ENCODE data around the gene SPATA9.
"Not testable (repeated sequence)": the region's sequence is repeated elsewhere in the genome, so short reads cannot be mapped to it uniquely, and the experiment has no call there.

Gene SPATA9

GRCh38 chr5:95672641-95673040 is 10.2 kb downstream of the SPATA9 start:
- DNase-seq = no peak

GRCh38 chr5:95671826-95672225 is 11.0 kb downstream of the SPATA9 start:
- no peak for DNase-seq

GRCh38 chr5:95670568-95670967 is 12.2 kb downstream of the SPATA9 start:
- no peak for DNase-seq

GRCh38 chr5:95669985-95670384 is 12.8 kb downstream of the SPATA9 start:
- no peak for DNase-seq

GRCh38 chr5:95669540-95669939 is 13.3 kb downstream of the SPATA9 start:
- DNase-seq = no peak

- no peak for DNase-seq
These were observed 14.1 kb downstream of the SPATA9 start for GRCh38 chr5:95668728-95669127.

- DNase-seq = no peak
These were observed 14.6 kb downstream of the SPATA9 start for GRCh38 chr5:95668216-95668615.

- no peak for DNase-seq
These were observed 15.1 kb downstream of the SPATA9 start for GRCh38 chr5:95667678-95668077.

GRCh38 chr5:95667061-95667618 is 15.7 kb downstream of the SPATA9 start:
- no peak for DNase-seq

- no peak for DNase-seq
These were observed 18.5 kb downstream of the SPATA9 start for GRCh38 chr5:95664204-95664786.

- no peak for DNase-seq
These were observed 19.8 kb downstream of the SPATA9 start for GRCh38 chr5:95662946-95663345.

- DNase-seq = no peak
These were observed 22.7 kb downstream of the SPATA9 start for GRCh38 chr5:95660060-95660459.

- DNase-seq = no peak
These were observed 27.2 kb downstream of the SPATA9 start for GRCh38 chr5:95655575-95655974.

- DNase-seq = no peak
These were observed 28.6 kb downstream of the SPATA9 start for GRCh38 chr5:95654196-95654595.

- DNase-seq = no peak
These were observed 29.9 kb downstream of the SPATA9 start for GRCh38 chr5:95652849-95653248.

- DNase-seq = no peak
These were observed 32.8 kb downstream of the SPATA9 start for GRCh38 chr5:95649842-95650620.

- no peak for DNase-seq
These were observed 33.5 kb downstream of the SPATA9 start for GRCh38 chr5:95649274-95649673.

- no peak for DNase-seq
These were observed 34.6 kb downstream of the SPATA9 start for GRCh38 chr5:95647886-95648860.

- DNase-seq = peak; percentile 97
These were observed 36.0 kb downstream of the SPATA9 start, which contains the start of gene RFESD for GRCh38 chr5:95646569-95647431. Gene RFESD (plus strand): TSS chr5:95646777. CDS start chr5:95652272, 5,495 bp downstream.

GRCh38 chr5:95646226-95646568 is 36.6 kb downstream of the SPATA9 start:
- DNase-seq = not testable (repeated sequence)

- peak; percentile 69 for DNase-seq
These were observed 38.3 kb downstream of the SPATA9 start for GRCh38 chr5:95644351-95645042.

All from activated CD8-positive, alpha-beta memory T cell treated with anti-CD3 and anti-CD28 coated beads for 24 hours (primary cell).